ENCODE results near the gene CD2BP2.

- no peak for TF ChIP-seq POLR2A (IDR thresholded peaks at IDR 0.05)
- no peak for TF ChIP-seq CTCF (IDR thresholded peaks at IDR 0.05)
Measured at GRCh38 chr16:30399435-30400186, 44.5 kb upstream of the CD2BP2 start.

All from lower leg skin (tissue), 3 donors.